ENCODE measurements around the gene NCBP3.

- no peak for TF ChIP-seq YY1 (IDR thresholded peaks at IDR 0.05; ENCODE audit: insufficient read depth, insufficient read length)
- no peak for TF ChIP-seq ZNF274 (IDR thresholded peaks at IDR 0.05; ENCODE audit: low read depth, low read length)
Measured at GRCh38 chr17:3782751-3783150, 63.3 kb downstream of the NCBP3 start.

All from NT2/D1 (cell line).